OCI-LY3 (cell line): Measurements from ENCODE around the gene CREB5.

Experiments
- CTCF ChIP-seq: fragments of 200-600, 300-600 bp; sonication (generic); IDR thresholded peaks from 2 replicates; pipeline ENCODE4 v1.5.1; 2014; ENCODE audit warnings: antibody characterized with exemption, low read length, low read depth
- EZH2phosphoT487 ChIP-seq: fragments of 200-600 bp; shearing (Covaris generic); IDR thresholded peaks from 2 replicates; pipeline ENCODE4 v1.6.1; 2018; ENCODE audit warnings: antibody characterized with exemption, mixed run types, low read depth

- TF ChIP-seq CTCF (no peak), EZH2phosphoT487 (no peak)
Observed at GRCh38 chr7:28576656-28577055, 164.3 kb downstream of the CREB5 start.
